RWPE1 (cell line): ENCODE measurements around the gene HMX1.

ENCODE experiments used
- CTCF ChIA-PET: fragments of 350-600 bp; sonication (Branson Sonifier 250); formaldehyde crosslinking; extraction: SDS; loops from one replicate; lab custom pipeline; 2021; lab: Yijun Ruan, JAX
- POLR2A ChIA-PET: fragments of 400-600 bp; formaldehyde crosslinking; extraction: SDS; loops from one replicate; lab custom pipeline; 2020; ENCODE audit warnings: antibody characterized with exemption; ENCODE audit not compliant: low non-redundant PET; lab: Yijun Ruan, JAX
- DNase-seq: peaks from one replicate; pipeline ENCODE4 v3.0.0; 2012; ENCODE audit warnings: low spot score
- H3K27ac ChIP-seq: fragments of 450-650 bp; 2 replicates; pipeline ENCODE4 v1.5.1; 2017
- CTCF ChIP-seq: fragments of 450-650 bp; conservative IDR thresholded peaks from 2 replicates; pipeline ENCODE4 v1.5.1; 2017; ENCODE audit warnings: low read depth, mild to moderate bottlenecking

Gene HMX1

GRCh38 chr4:8876982-8877779 is 5.5 kb upstream of the HMX1 start:
- no peak overlapping the region for H3K27ac ChIP-seq
- ChIA-PET CTCF (interaction anchor here (0.6 kb wide), 1 partner anchor 1701 kb away, joined by 3 read pairs; no protein-coding TSS in a partner anchor), POLR2A (no interaction called here)
- no peak for TF ChIP-seq CTCF
- DNase-seq, result no peak

- no peak for TF ChIP-seq CTCF
- ChIA-PET CTCF (no interaction called here), POLR2A (no interaction called here)
- no peak overlapping the region for H3K27ac ChIP-seq
- DNase-seq, result no peak
Observed at GRCh38 chr4:8874896-8875680, 3.4 kb upstream of the HMX1 start.

GRCh38 chr4:8874003-8874895 is 2.6 kb upstream of the HMX1 start:
- no peak for DNase-seq
- ChIA-PET CTCF (no interaction called here), POLR2A (no interaction called here)
- TF ChIP-seq CTCF, result no peak
- no peak overlapping the region for H3K27ac ChIP-seq

GRCh38 chr4:8872402-8873291 is 1.0 kb upstream of the HMX1 start:
- no peak for DNase-seq
- CTCF ChIA-PET, result no interaction called here
- no peak overlapping the region for H3K27ac ChIP-seq
- no peak for TF ChIP-seq CTCF
- POLR2A ChIA-PET, result no interaction called here

- ChIA-PET POLR2A (no interaction called here), CTCF (no interaction called here)
- no peak for DNase-seq
- H3K27ac ChIP-seq, result no peak overlapping the region
- no peak for TF ChIP-seq CTCF
Observed at GRCh38 chr4:8870647-8871416, 807 bp downstream of the HMX1 start.
